Effector memory CD8-positive, alpha-beta T cell (primary cell): ENCODE data around the gene DCDC1.

Experiments
- ATAC-seq: fragments of 150-1000 bp; cut with Tn5 transposase; replicated peaks from 2 replicates; pipeline ENCODE4 v1.10.0; 2021; ENCODE audit warnings: mild to moderate bottlenecking, moderate library complexity
- DNase-seq, 3 experiments: peaks; one replicate each; pipeline ENCODE4 v3.0.0; 2021
- H3K27ac Mint-ChIP-seq, 2 donors: one replicate each; pipeline ENCODE4 v1.8.0; 2022; ENCODE audit warnings: mild to moderate bottlenecking in 2 of 2, mixed read lengths in 2 of 2, moderate library complexity in 2 of 2
- H3K27me3 Mint-ChIP-seq, 2 donors: one replicate each; pipeline ENCODE4 v1.8.0; 2022; ENCODE audit warnings: mixed read lengths in 2 of 2
- H3K36me3 Mint-ChIP-seq: one replicate; pipeline ENCODE4 v1.8.0; 2022; ENCODE audit warnings: mild to moderate bottlenecking, moderate library complexity, mixed read lengths; ENCODE audit not compliant: insufficient read depth
- H3K4me1 Mint-ChIP-seq, 2 donors: one replicate each; pipeline ENCODE4 v1.8.0; 2022; ENCODE audit warnings: low read depth in 2 of 2, mixed read lengths in 2 of 2
- H3K4me3 Mint-ChIP-seq, 2 donors: one replicate each; pipeline ENCODE4 v1.8.0; 2022; ENCODE audit warnings: mild to moderate bottlenecking in 2 of 2, mixed read lengths in 2 of 2, moderate library complexity in 2 of 2
- H3K9me3 Mint-ChIP-seq, 2 donors: one replicate each; pipeline ENCODE4 v1.8.0; 2022; ENCODE audit warnings: mixed read lengths in 2 of 2

The DCDC1 gene

GRCh38 chr11:31132531-31133421, 236.8 kb downstream of the DCDC1 start:
- no peaks in the 10 kb centered on the region for H3K4me1 Mint-ChIP-seq
- no peak overlapping the region for H3K27ac Mint-ChIP-seq
- no peak overlapping the region for H3K4me3 Mint-ChIP-seq
- no peaks in the 10 kb centered on the region for H3K27me3 Mint-ChIP-seq
- ATAC-seq = no peak
- peaks cover 5 to 6% of the 10 kb centered on the region in 2 donors for H3K9me3 Mint-ChIP-seq
- no peak for DNase-seq
- H3K36me3 Mint-ChIP-seq = no peaks in the 10 kb centered on the region

- no peaks in the 10 kb centered on the region for H3K36me3 Mint-ChIP-seq
- no peaks in the 10 kb centered on the region for H3K27me3 Mint-ChIP-seq
- no peaks in the 10 kb centered on the region for H3K4me1 Mint-ChIP-seq
- DNase-seq = no peak
- no peak overlapping the region for H3K27ac Mint-ChIP-seq
- H3K4me3 Mint-ChIP-seq = no peak overlapping the region
- peaks cover 5 to 6% of the 10 kb centered on the region in 2 donors for H3K9me3 Mint-ChIP-seq
- ATAC-seq = no peak
Measured at GRCh38 chr11:31131760-31132159, 237.8 kb downstream of the DCDC1 start.

GRCh38 chr11:31127290-31127689, 242.2 kb downstream of the DCDC1 start:
- no peaks in the 10 kb centered on the region for H3K36me3 Mint-ChIP-seq

GRCh38 chr11:31120428-31120827, 249.1 kb downstream of the DCDC1 start:
- Mint-ChIP-seq H3K9me3 (peaks cover 0 to 12% of the 10 kb centered on the region in 2 donors), H3K4me3 (no peak overlapping the region), H3K27ac (no peak overlapping the region), H3K27me3 (no peaks in the 10 kb centered on the region), H3K4me1 (no peaks in the 10 kb centered on the region), H3K36me3 (no peaks in the 10 kb centered on the region)
- ATAC-seq = no peak
- DNase-seq = no peak

More at GRCh38 chr11:31127290-31127689, 242.2 kb downstream of the DCDC1 start:
- Mint-ChIP-seq H3K4me3 (no peak overlapping the region), H3K4me1 (no peaks in the 10 kb centered on the region), H3K27ac (no peak overlapping the region), H3K27me3 (no peaks in the 10 kb centered on the region), H3K9me3 (peaks cover 6 to 12% of the 10 kb centered on the region in 2 donors)
- ATAC-seq = no peak
- DNase-seq = no peak

GRCh38 chr11:31118566-31118965, 251.0 kb downstream of the DCDC1 start:
- no peaks in the 10 kb centered on the region for H3K4me1 Mint-ChIP-seq
- DNase-seq (no peak), ATAC-seq (no peak)
- peaks cover 0 to 7% of the 10 kb centered on the region in 2 donors for H3K9me3 Mint-ChIP-seq
- no peaks in the 10 kb centered on the region for H3K36me3 Mint-ChIP-seq
- no peak overlapping the region for H3K27ac Mint-ChIP-seq
- no peak overlapping the region for H3K4me3 Mint-ChIP-seq
- H3K27me3 Mint-ChIP-seq = no peaks in the 10 kb centered on the region

GRCh38 chr11:31117038-31117437, 252.5 kb downstream of the DCDC1 start:
- Mint-ChIP-seq H3K27me3 (no peaks in the 10 kb centered on the region), H3K4me3 (no peak overlapping the region), H3K4me1 (no peaks in the 10 kb centered on the region), H3K36me3 (no peaks in the 10 kb centered on the region), H3K9me3 (peaks cover 0 to 9% of the 10 kb centered on the region in 2 donors), H3K27ac (no peak overlapping the region)
- DNase-seq = no peak
- ATAC-seq = no peak

GRCh38 chr11:31114442-31114841, 255.1 kb downstream of the DCDC1 start:
- Mint-ChIP-seq H3K4me1 (no peaks in the 10 kb centered on the region), H3K4me3 (no peak overlapping the region), H3K36me3 (no peaks in the 10 kb centered on the region), H3K27ac (no peak overlapping the region), H3K9me3 (peaks cover 0 to 4% of the 10 kb centered on the region in 2 donors), H3K27me3 (no peaks in the 10 kb centered on the region)
- ATAC-seq (no peak), DNase-seq (no peak)

- Mint-ChIP-seq H3K9me3 (peaks cover 0 to 4% of the 10 kb centered on the region in 2 donors), H3K4me3 (no peak overlapping the region), H3K27me3 (no peaks in the 10 kb centered on the region), H3K27ac (no peak overlapping the region), H3K4me1 (no peaks in the 10 kb centered on the region), H3K36me3 (no peaks in the 10 kb centered on the region)
- no peak for ATAC-seq
- no peak for DNase-seq
Measured at GRCh38 chr11:31110830-31111229, 258.7 kb downstream of the DCDC1 start.

- ATAC-seq = no peak
- no peak overlapping the region for H3K27ac Mint-ChIP-seq
- no peaks in the 10 kb centered on the region for H3K36me3 Mint-ChIP-seq
- peaks cover 0 to 4% of the 10 kb centered on the region in 2 donors for H3K9me3 Mint-ChIP-seq
- DNase-seq = no peak
- no peaks in the 10 kb centered on the region for H3K4me1 Mint-ChIP-seq
- H3K27me3 Mint-ChIP-seq = no peaks in the 10 kb centered on the region
- no peak overlapping the region for H3K4me3 Mint-ChIP-seq
Measured at GRCh38 chr11:31109446-31109845, 260.1 kb downstream of the DCDC1 start.

GRCh38 chr11:31107649-31108048, 261.9 kb downstream of the DCDC1 start:
- Mint-ChIP-seq H3K4me1 (no peaks in the 10 kb centered on the region), H3K4me3 (no peak overlapping the region), H3K27ac (no peak overlapping the region), H3K9me3 (no peaks in the 10 kb centered on the region), H3K36me3 (no peaks in the 10 kb centered on the region), H3K27me3 (no peaks in the 10 kb centered on the region)
- DNase-seq (no peak), ATAC-seq (no peak)

GRCh38 chr11:31106968-31107576, 262.5 kb downstream of the DCDC1 start:
- DNase-seq = no peak
- H3K36me3 Mint-ChIP-seq = no peaks in the 10 kb centered on the region
- H3K4me1 Mint-ChIP-seq = no peaks in the 10 kb centered on the region
- H3K9me3 Mint-ChIP-seq = no peaks in the 10 kb centered on the region
- H3K4me3 Mint-ChIP-seq = no peak overlapping the region
- H3K27ac Mint-ChIP-seq = no peak overlapping the region
- no peaks in the 10 kb centered on the region for H3K27me3 Mint-ChIP-seq
- ATAC-seq = no peak

GRCh38 chr11:31106326-31106725, 263.2 kb downstream of the DCDC1 start:
- ATAC-seq = no peak
- no peaks in the 10 kb centered on the region for H3K9me3 Mint-ChIP-seq
- DNase-seq = no peak
- H3K27ac Mint-ChIP-seq = no peak overlapping the region
- H3K4me1 Mint-ChIP-seq = no peaks in the 10 kb centered on the region
- no peaks in the 10 kb centered on the region for H3K27me3 Mint-ChIP-seq
- H3K36me3 Mint-ChIP-seq = no peaks in the 10 kb centered on the region
- H3K4me3 Mint-ChIP-seq = no peak overlapping the region

GRCh38 chr11:31102875-31103274, 266.7 kb downstream of the DCDC1 start:
- no peak for DNase-seq
- Mint-ChIP-seq H3K36me3 (no peaks in the 10 kb centered on the region), H3K27ac (no peak overlapping the region), H3K4me1 (no peaks in the 10 kb centered on the region), H3K27me3 (no peaks in the 10 kb centered on the region), H3K4me3 (no peak overlapping the region), H3K9me3 (peaks cover 0 to 2% of the 10 kb centered on the region in 2 donors)
- no peak for ATAC-seq

- ATAC-seq = no peak
- no peaks in the 10 kb centered on the region for H3K4me1 Mint-ChIP-seq
- H3K27ac Mint-ChIP-seq = no peak overlapping the region
- no peak for DNase-seq
- no peaks in the 10 kb centered on the region for H3K36me3 Mint-ChIP-seq
- no peaks in the 10 kb centered on the region for H3K27me3 Mint-ChIP-seq
- H3K9me3 Mint-ChIP-seq = peaks cover 0 to 2% of the 10 kb centered on the region in 2 donors
- H3K4me3 Mint-ChIP-seq = no peak overlapping the region
Measured at GRCh38 chr11:31102316-31102715, 267.2 kb downstream of the DCDC1 start.
